Left ventricle myocardium inferior (tissue), 1 donor: ENCODE measurements around the gene TNK2. TPM values are rescaled to one million over a fixed set of nuclear protein-coding genes. Genes with fewer than 3 reads are reported as not detected.

Source experiments
- DNase-seq: peaks from one replicate; pipeline ENCODE4 v3.0.0-alpha.2; 2020
- H3K27ac ChIP-seq: fragments of 200-600 bp; replicated peaks from 2 replicates; pipeline ENCODE4 v1.8.0; 2021
- H3K27me3 ChIP-seq: fragments of 200-600 bp; 2 replicates; pipeline ENCODE4 v1.8.0; 2021; ENCODE audit warnings: low read depth
- H3K36me3 ChIP-seq: fragments of 200-600 bp; 2 replicates; pipeline ENCODE4 v1.8.0; 2021
- H3K4me1 ChIP-seq: fragments of 200-600 bp; 2 replicates; pipeline ENCODE4 v1.8.0; 2021
- H3K4me3 ChIP-seq: fragments of 200-600 bp; 2 replicates; pipeline ENCODE4 v1.8.0; 2021; ENCODE audit warnings: mild to moderate bottlenecking, moderate library complexity
- H3K9me3 ChIP-seq: fragments of 200-600 bp; replicated peaks from 2 replicates; pipeline ENCODE4 v1.8.0; 2021
- intact Hi-C: fragments of 100-400 bp; cut with micrococcal nuclease; formaldehyde crosslinking; loops from one replicate; pipeline ENCODE4 v1.11.0; 2022
- total RNA-seq: library from RNA; stranded (reverse); fragmentation: NEBNext Ultra II Directional; extraction: Animal tissue kit (Norgen Biotek cat#: 25700); gene quantifications from one replicate; pipeline ENCODE4 v1.2.1, GENCODE V29; 2021
- TF ChIP-seq, protein P1 (sequence below): fragments of 200-600 bp; IDR thresholded peaks from 2 replicates; pipeline ENCODE4 v1.8.0; 2021; ENCODE audit warnings: antibody characterized with exemption, mild to moderate bottlenecking, borderline replicate concordance
- donor health status: DM: no; HTN: yes; CAD: no; lungs with severe emphysema.

Gene TNK2
- total RNA-seq, 1 donor from 2014 or later = 33.2 TPM

DNA sequence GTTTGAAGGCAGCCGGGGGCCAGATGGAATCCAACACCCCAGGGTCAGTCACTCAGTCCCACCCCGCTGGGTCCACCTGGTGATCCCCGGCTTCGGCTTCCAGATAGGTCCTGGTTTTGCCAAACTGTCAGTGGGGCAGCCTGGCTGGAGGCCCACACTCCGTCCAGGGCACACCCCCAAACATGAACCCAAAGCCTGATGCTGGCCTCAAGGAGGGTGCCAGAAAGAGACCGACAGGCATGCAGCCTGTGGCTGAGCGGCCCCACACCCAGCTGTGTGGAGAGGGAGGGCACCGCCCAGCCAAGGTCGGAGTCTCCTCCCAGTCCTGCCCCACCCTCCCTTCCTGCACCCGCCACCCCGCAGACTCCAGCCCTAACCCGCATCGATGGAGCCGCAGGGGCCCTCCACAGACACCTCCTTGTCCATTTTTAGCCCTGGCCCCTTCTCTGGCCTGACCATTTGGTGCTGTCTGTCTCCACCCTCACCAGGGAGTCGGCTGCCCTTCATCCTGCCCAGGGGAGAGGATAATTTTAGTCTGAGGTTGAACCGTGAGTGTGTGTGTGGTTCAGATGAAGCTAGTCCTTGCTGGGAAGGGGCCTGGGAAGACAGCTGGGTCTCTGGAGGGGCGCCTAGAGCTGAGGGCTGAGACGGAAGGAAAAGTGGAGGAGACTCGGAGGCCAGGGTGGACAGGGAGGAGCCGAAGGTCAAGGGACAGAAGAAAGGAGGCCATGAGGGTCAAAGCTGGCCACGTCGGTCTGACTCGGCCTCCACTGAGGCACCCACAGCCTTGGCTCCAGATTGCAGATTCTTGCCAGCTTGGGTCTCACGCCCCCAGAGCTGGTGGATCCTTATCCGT, 23.1 kb downstream of the TNK2 start:
- Histone ChIP-seq H3K27ac (peak overlapping the region; percentile 70), H3K27me3 (no peaks in the 10 kb centered on the region), H3K4me1 (peaks cover 45% of the 10 kb centered on the region), H3K36me3 (peaks cover 31% of the 10 kb centered on the region), H3K9me3 (no peaks in the 10 kb centered on the region), H3K4me3 (peak overlapping the region; percentile 28)
- peak; percentile 49 for DNase-seq
- TF ChIP-seq, protein P1, sequence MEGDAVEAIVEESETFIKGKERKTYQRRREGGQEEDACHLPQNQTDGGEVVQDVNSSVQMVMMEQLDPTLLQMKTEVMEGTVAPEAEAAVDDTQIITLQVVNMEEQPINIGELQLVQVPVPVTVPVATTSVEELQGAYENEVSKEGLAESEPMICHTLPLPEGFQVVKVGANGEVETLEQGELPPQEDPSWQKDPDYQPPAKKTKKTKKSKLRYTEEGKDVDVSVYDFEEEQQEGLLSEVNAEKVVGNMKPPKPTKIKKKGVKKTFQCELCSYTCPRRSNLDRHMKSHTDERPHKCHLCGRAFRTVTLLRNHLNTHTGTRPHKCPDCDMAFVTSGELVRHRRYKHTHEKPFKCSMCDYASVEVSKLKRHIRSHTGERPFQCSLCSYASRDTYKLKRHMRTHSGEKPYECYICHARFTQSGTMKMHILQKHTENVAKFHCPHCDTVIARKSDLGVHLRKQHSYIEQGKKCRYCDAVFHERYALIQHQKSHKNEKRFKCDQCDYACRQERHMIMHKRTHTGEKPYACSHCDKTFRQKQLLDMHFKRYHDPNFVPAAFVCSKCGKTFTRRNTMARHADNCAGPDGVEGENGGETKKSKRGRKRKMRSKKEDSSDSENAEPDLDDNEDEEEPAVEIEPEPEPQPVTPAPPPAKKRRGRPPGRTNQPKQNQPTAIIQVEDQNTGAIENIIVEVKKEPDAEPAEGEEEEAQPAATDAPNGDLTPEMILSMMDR = no peak
- intact Hi-C loops = no loop called here

DNA sequence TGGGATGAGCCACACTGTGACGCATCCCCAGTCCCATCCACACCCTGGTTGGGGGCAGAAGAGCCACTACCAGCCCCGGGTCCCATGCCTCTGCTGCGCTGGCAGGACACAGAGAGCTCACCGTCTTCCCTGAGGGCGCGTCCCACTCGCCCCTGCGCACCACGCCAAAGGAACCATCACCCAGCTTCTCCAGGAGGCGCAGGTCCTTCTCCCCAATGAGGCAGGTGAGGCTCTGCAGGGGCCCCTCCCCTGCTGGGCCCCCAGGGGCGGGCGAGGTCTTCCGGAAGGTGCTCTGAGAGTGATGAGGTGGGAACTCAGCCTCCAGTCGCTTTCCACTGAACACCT, 23.7 kb downstream of the TNK2 start:
- Histone ChIP-seq H3K36me3 (peaks cover 34% of the 10 kb centered on the region), H3K4me1 (peaks cover 45% of the 10 kb centered on the region), H3K4me3 (peak overlapping the region; percentile 28), H3K27ac (peak overlapping the region; percentile 70), H3K27me3 (no peaks in the 10 kb centered on the region), H3K9me3 (no peaks in the 10 kb centered on the region)
- TF ChIP-seq, protein P1 = no peak
- no peak for DNase-seq
- intact Hi-C loops = no loop called here

DNA sequence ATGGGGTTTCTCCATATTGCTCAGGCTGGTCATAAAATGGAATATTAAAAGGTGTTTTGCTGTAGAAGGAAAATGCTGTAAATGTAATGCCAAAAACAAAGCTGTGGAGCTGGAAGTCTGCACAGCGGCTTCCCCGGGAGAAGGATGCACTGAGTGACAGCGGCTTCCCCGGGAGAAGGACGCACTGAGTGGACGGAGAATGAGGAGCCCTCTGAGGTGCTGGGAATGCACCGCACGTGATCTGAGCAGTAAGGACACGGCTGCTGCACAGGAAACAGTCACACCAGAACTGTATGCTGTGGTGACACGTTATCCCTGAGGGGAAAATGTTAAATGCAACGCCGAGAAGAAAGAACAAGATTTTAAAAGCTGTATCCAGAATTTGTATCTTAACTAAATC, 24.6 kb downstream of the TNK2 start:
- Histone ChIP-seq H3K36me3 (peaks cover 39% of the 10 kb centered on the region), H3K27ac (no peak overlapping the region), H3K4me3 (no peak overlapping the region), H3K9me3 (no peaks in the 10 kb centered on the region), H3K4me1 (peaks cover 45% of the 10 kb centered on the region), H3K27me3 (no peaks in the 10 kb centered on the region)
- DNase-seq = no peak
- intact Hi-C loops = no loop called here
- TF ChIP-seq, protein P1 = no peak

DNA sequence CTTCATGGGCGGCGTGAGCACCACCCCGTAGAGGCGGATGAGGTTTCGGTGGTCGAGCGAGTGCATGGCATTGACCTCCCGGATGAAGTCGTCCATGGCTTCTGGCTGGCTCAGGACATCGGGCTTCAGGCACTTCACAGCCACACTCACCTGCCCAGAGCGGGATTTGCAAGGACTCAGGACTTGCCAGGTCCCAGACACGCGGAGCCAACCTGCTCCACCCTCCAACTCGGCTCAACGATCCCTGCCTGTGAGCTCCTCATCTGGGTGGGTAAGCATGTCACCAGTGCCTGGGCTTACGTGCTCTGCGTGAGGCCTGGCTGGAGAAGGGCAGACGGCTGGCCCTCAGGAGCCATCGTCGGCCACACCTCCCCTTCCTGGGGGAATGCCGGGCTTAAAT, 25.2 kb downstream of the TNK2 start:
- Histone ChIP-seq H3K4me1 (peaks cover 38% of the 10 kb centered on the region), H3K27me3 (no peaks in the 10 kb centered on the region), H3K9me3 (no peaks in the 10 kb centered on the region), H3K4me3 (no peak overlapping the region), H3K27ac (no peak overlapping the region), H3K36me3 (peaks cover 45% of the 10 kb centered on the region)
- intact Hi-C loops = no loop called here
- TF ChIP-seq, protein P1 = no peak
- DNase-seq = no peak

DNA sequence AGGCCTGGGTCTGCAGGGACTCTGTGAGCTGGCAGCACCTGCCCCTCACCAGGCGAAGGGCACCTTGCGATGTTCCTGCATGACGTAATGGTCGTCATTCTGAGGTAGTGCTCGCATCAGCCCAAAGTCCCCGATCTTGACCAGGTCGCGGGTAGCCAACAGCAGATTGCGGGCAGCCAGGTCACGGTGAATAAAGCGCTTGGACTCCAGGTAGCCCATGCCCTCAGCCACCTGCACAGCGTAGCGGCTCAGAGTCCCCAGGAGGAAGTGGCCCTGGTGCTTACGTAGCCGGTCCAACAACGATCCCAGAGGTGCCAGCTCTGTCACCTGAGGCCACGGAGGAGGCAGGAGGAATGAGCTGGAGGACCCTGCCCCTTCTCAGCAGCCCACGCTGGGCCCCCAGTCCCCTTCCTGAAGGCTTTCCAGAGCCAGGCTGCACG, 26.3 kb downstream of the TNK2 start:
- peaks cover 28% of the 10 kb centered on the region for H3K4me1 ChIP-seq
- H3K36me3 ChIP-seq = peaks cover 56% of the 10 kb centered on the region
- no peak overlapping the region for H3K27ac ChIP-seq
- H3K9me3 ChIP-seq = no peaks in the 10 kb centered on the region
- no peak overlapping the region for H3K4me3 ChIP-seq
- TF ChIP-seq, protein P1 = no peak
- no peaks in the 10 kb centered on the region for H3K27me3 ChIP-seq
- no peak for DNase-seq
- intact Hi-C loops = no loop called here
